NT2/D1 (cell line): ENCODE data around the gene PRRG1.

Experiments
- SUZ12 ChIP-seq: IDR thresholded peaks from 2 replicates; pipeline ENCODE4 v1.6.1; 2011; ENCODE audit not compliant: insufficient read length, insufficient read depth; ENCODE audit errors: extremely low read depth
- YY1 ChIP-seq: IDR thresholded peaks from 2 replicates; pipeline ENCODE4 v1.6.1; 2011; ENCODE audit not compliant: insufficient read length, insufficient read depth
- ZNF274 ChIP-seq: IDR thresholded peaks from 2 replicates; pipeline ENCODE4 v1.6.1; 2011; ENCODE audit warnings: mild to moderate bottlenecking, low read depth, low read length

GRCh38 chrX:37462346-37462745 is 113.2 kb downstream of the PRRG1 start:
- TF ChIP-seq ZNF274 (no peak), YY1 (no peak), SUZ12 (no peak)
